Stimulated activated CD8-positive, alpha-beta memory T cell treated with anti-CD3 and anti-CD28 coated beads, Interleukin-7, amount 100 ng/mL, for 24 hours (primary cell): Measurements from ENCODE around the gene CCDC57.

Experiments
- DNase-seq: peaks from one replicate; pipeline ENCODE4 v3.0.0-alpha.2; 2020; ENCODE audit warnings: low read depth

The CCDC57 gene

GRCh38 chr17:82080048-82080788 is 132.4 kb downstream of the CCDC57 start:
- no peak for DNase-seq

- no peak for DNase-seq
Measured at GRCh38 chr17:82079001-82079677, 133.5 kb downstream of the CCDC57 start.

- no peak for DNase-seq
Measured at GRCh38 chr17:82078433-82078832, 134.2 kb downstream of the CCDC57 start.

GRCh38 chr17:82077617-82078358 is 134.9 kb downstream of the CCDC57 start:
- DNase-seq = no peak

DNA sequence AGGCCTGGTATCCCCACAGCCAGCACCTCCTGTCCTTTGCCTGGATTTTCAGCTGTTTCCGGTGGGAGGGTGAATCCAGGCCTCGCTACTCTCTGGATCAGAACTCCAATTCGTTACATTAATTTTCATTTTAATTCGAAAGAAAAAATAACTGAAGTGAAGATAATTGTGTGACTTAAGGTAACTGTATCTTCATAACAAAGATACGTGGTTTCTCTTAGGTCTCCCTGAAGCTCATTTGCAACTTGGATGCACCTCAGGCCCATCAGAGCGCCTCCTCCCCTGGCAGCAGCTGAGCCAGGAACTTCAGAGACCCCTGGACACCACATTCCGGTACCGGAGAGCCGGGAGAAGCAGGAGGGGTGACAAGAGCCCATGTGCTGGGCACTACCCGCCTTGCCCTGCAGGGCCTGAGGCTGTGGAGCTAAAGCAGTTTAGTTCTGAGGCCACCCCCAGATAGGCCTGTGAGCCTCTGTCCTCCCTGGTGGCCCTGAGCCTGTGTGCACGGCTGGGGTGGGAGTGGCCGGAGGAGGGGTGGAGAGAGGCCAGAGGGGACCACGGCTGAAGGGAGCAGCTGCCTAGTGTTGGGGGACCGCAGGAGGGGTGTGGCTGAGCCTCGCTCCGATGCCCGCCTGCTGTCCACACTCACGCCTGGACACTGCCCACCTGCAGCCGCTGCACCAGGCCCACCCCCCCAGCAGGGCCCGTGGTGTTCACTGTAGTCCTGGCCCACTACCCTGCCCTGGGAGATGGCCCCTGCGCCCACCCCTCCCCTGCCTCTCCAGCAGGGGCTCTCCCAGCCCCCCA is 135.7 kb downstream of the CCDC57 start:
- DNase-seq = no peak

- no peak for DNase-seq
Measured at GRCh38 chr17:82076018-82076784, 136.4 kb downstream of the CCDC57 start.

DNA sequence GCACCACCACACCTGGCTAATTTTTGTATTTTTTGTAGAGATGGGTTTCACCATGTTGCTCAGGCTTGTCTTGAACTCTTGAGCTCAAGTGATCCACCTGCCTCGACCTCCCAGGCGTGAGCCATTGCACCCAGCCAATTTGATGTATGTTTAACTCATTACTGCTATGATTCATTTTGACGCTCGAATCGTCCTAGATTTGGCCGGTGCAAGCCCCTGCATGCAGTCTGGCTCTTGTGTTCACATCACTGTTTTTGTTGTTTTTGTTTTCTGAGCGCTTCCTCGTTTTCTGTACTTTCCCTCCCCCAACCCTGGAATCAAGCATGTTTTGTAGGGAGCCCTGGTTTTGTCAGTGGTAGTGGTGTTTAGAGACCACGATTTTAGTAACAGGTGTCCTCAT is 139.2 kb downstream of the CCDC57 start:
- no peak for DNase-seq

DNA sequence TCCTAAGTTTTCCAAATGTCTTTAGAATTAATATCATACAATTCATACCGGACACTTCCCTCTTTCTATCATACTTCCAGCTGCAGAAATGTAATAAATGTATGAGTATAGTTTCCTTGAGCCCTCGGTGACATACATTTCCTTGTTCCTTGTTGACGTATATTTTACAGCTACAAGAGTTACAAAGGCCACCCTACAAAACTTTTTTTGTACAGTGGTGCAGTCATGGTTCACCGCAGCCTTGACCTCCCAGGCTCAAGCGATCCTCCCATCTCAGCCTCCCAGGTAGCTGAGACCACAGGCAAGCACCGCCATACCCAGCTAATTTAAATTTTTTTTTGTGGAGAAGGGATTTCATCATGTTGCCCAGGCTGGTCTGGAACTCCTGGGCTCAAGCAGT is 139.8 kb downstream of the CCDC57 start:
- no peak for DNase-seq

GRCh38 chr17:82070611-82071010 is 142.0 kb downstream of the CCDC57 start:
- no peak for DNase-seq

GRCh38 chr17:82065638-82066303 is 146.9 kb downstream of the CCDC57 start, which contains the start of gene DUS1L:
Gene DUS1L, minus strand, starts transcription at chr17:82065804. Its CDS starts 745 bp downstream, at chr17:82065059.
- DNase-seq = peak; percentile 30

- DNase-seq = no peak
Measured at GRCh38 chr17:82065193-82065637, 147.4 kb downstream of the CCDC57 start.

- DNase-seq = no peak
Measured at GRCh38 chr17:82064433-82065192, 148.0 kb downstream of the CCDC57 start.

GRCh38 chr17:82063424-82064415 is 148.9 kb downstream of the CCDC57 start:
- DNase-seq = no peak

DNA sequence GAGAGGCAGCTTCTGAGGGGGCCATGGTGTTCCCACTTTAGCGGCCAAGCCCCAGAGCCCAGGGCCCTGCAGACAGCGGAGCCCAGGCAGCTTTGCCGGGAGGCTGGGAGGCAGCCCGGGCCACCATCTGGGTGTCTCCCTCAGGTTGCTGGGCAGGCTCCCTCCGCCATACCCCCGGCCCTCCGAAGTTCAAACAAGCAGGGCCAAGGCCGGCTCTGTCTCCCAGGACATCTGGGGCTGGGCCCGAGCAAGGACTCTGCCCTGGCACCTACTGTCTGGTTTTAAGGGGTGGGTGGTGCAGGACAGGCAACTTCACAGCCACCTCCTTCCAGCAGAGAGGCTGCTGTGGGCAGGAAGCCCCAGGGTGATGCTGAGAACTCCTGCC is 149.7 kb downstream of the CCDC57 start:
- DNase-seq = no peak

DNA sequence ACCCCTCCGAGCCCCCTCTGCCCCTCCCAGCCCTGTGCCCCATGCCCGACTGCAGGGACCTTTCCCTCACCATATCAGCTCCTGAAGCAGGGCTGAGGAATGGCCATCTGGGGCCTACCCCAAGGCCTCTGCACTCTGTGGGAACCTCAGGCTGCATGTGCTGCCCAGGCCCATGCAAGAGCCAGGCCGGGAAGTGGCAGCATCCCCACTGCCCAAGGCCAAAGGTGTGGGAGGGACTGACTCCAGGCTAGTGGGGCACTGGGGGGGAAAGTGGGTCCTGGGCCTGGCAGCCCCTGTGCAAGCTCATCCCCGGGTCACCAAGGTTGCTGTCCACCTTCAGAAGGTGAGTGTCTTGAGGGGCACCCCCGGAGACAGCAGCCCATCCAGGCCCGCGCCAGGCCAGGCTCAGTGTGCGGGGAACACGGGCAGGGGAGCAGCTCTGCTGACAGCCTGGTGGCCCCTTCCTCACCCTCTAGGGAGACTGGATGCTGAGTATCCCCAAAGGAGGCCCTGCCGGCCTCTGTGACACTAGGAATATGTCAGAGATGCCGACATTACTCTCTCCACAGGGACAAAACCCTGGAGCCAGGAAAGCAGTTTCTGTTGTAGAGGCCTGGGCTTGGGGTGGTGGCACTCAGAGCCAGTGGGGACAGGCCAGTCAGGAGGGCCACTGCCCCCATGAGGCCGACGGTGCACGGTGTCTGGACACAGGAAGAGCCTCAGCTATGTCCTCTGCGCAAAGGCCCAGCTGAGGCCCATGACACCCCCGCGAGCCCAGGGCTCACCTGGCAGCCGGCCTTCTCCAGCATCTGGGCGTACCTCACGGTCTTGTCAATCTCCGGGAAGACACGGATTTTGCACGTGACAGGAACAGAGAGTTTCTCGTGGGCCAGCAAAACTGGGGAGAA is 150.3 kb downstream of the CCDC57 start:
- DNase-seq = no peak

- no peak for DNase-seq
Measured at GRCh38 chr17:82061047-82061925, 151.4 kb downstream of the CCDC57 start.

DNA sequence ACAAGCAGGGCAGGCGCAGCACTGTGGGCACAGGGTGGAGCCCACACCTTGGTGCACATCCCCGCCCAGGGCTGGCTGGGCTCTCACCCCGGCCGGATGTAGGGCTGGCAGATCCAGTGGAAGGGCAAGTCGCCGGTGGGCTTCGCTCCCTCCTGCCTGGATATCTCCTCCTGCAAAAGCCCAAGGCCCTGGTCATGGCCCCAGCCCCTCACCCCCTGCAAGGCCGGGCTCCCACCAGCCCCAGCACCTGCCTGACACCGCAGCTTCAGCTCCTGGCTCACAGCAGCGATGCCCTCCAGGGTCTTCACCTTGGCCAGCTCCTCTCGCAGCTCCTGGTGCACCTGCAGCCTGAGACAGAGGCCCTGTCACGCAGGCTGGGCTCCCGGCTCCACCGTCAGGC is 152.0 kb downstream of the CCDC57 start:
- DNase-seq = no peak
